Subcutaneous adipose tissue (tissue), 4 donors: ENCODE data around the gene CAPN15. TPM values are rescaled to one million over a fixed set of nuclear protein-coding genes. Genes with fewer than 3 reads are reported as not detected.

Experiments
- CTCF ChIP-seq: fragments of 450-650 bp; IDR thresholded peaks from one replicate; pipeline ENCODE4 v1.5.1; 2016; ENCODE audit warnings: low read depth, mild to moderate bottlenecking, control low read depth, antibody characterized with exemption, moderate library complexity
- total RNA-seq, 4 donors: library from RNA; depleted of rRNA; stranded (reverse); fragments of >200 nt; gene quantifications; one replicate each; pipeline ENCODE4 v1.1.0, GENCODE V29; 2016

CAPN15 gene
- total RNA-seq, 4 donors from 2014 or later = 7.6 to 30.0 (median 13.3) TPM

- TF ChIP-seq CTCF = no peak
Measured at GRCh38 chr16:531494-532125, 4.1 kb downstream of the CAPN15 start.

GRCh38 chr16:533391-534123, 6.0 kb downstream of the CAPN15 start:
- TF ChIP-seq CTCF = no peak

- TF ChIP-seq CTCF = no peak
Measured at GRCh38 chr16:534135-534534, 6.6 kb downstream of the CAPN15 start.

- TF ChIP-seq CTCF = no peak
Measured at GRCh38 chr16:534856-535445, 7.4 kb downstream of the CAPN15 start.

- TF ChIP-seq CTCF = no peak
Measured at GRCh38 chr16:535446-536405, 8.2 kb downstream of the CAPN15 start.

- TF ChIP-seq CTCF = no peak
Measured at GRCh38 chr16:536746-537145, 9.2 kb downstream of the CAPN15 start.
